ENCODE data around the gene DHPS.
"Not testable (repeated sequence)": the region's sequence is repeated elsewhere in the genome, so short reads cannot be mapped to it uniquely, and the experiment has no call there.

Gene DHPS

DNA sequence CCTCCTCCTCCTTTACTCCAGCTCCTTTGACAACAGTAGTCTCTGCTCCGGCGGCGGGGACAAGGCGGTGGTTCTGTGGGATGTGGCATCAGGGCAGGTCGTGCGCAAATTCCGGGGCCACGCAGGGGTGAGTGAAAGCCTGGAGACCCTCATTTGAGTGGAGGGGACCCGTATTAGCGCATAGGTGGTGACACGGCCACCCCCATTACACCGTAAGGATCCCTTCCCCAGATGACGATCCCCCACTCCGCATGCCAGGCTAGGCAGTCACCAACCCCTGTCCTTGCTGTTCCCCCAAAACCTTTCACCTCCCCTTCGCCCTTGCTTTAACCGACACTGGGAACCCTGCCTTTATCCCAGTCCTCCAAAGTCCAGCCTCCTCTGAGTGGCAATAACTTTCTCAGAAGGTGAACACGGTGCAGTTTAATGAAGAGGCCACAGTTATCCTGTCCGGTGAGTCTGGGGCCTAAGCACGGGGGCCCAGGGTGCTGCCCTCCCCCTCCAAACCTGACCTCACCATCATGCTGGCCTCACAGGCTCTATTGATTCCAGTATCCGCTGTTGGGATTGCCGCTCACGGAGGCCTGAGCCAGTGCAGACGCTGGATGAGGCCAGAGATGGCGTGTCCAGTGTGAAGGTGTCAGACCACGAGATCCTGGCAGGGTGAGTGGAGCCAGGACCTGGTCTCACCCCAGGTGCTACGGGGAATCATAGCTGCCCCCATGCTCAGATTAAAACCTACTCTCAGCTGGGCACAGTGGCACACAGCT, 11.3 kb downstream of the DHPS start:
- DNase-seq, result no peak

DNA sequence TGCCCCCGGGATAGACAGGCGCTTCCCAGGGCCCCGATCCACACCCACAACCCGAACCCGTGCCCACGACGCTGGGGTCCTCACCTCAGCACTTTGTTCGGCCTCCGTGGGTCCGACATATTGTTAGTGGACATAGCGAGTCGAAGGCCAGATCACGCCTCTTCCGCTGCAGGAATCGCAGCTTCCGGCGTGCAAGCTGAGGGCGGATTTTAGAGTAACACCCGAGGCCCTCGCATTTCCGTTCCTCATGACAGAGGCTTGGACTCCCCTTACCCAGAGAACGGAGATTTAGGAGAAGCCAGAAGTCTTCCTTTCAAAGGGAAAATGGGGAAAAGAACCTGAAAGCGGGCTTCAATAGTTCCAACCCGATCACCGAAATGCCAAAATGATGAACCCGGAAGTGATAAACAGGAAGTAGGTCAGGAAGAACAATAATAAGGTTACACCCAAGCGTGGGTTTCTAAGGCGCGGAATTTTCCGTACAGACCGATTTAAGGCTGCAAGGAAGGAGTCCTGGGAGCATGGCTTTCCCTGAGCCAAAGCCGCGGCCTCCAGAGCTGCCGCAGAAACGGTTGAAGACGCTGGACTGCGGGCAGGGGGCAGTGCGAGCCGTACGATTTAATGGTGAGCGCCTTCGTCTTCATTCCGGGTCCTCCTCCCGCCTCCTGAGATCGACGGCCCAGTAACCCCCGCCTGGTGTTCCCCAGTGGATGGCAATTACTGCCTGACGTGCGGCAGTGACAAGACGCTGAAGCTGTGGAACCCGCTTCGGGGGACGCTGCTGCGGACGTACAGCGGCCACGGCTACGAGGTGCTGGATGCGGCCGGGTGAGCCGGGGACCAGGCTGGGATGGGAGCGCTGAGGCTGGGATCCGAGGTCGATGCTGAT, 12.2 kb downstream of the DHPS start:
- DNase-seq, result peak; percentile 47

DNA sequence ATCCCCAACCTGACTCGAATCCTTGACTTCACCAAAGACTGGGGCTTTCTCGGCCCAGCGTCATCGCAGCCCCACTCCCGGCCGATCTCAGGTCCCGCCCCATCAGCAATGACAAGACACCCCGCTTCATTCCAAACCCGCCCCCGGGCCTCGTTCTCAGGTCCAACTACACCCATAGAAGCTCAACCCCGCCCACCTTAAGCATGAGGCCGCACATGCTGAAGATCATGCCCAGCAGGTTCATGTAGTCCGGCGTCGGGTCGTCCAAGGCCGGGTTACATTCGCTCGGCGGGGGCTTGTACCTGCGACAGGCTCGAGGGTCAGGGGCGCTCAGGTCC, 12.8 kb downstream of the DHPS start:
- DNase-seq, result no peak

- DNase-seq, result no peak
These were observed 13.3 kb downstream of the DHPS start for GRCh38 chr19:12668346-12668745.

- DNase-seq, result no peak
These were observed 13.9 kb downstream of the DHPS start for GRCh38 chr19:12667731-12668302.

DNA sequence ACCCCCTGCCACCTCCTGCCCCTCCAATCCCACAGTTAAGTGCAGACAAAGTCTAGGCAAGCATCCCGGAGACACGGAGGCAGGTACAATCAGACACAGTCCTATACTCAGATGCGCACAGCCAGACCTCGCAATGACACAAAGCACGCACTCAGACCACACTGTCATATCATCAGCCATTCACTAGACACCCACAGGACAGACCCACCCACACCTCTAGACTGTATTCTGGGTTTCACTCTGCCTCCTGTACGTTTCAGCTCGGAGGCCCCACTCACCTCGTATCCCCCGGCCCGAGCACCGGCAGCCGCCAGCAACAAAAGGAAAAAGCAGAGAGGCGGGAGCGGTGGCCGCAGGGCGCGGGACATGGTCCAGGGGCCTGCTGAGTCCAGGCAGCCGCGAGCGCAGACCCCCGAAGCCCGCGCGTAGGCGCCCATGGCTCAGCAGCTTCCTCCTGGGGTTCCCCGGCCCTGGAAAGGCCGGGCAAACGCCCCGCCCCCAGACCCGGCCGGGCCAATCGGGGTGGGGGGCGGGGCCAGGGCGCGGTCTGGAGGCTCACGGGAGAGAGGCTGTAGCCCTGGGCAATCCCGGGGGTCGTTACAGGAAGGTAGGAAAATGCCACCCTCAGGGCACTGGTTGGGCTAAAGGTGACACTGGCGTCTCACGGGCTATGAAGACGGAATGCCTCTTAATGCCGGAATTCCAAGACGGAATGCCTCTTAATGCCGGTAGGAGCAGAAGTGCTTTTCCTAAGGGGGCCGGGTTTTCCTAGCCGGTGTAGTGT, 15.2 kb downstream of the DHPS start, which contains the start of the genes MAN2B1 and WDR83:
MAN2B1 (minus strand) TSS at position 478 of the 784 bp plus-strand sequence; CDS start at position 437, 41 bp downstream.
WDR83 (plus strand) TSS at position 543 of the 784 bp plus-strand sequence. CDS start 2,984 bp downstream, outside the sequence.
- DNase-seq, result peak; percentile 43

GRCh38 chr19:12665671-12666264, 15.9 kb downstream of the DHPS start:
- no peak for DNase-seq

- no peak for DNase-seq
These were observed 16.5 kb downstream of the DHPS start for GRCh38 chr19:12665281-12665573.

DNA sequence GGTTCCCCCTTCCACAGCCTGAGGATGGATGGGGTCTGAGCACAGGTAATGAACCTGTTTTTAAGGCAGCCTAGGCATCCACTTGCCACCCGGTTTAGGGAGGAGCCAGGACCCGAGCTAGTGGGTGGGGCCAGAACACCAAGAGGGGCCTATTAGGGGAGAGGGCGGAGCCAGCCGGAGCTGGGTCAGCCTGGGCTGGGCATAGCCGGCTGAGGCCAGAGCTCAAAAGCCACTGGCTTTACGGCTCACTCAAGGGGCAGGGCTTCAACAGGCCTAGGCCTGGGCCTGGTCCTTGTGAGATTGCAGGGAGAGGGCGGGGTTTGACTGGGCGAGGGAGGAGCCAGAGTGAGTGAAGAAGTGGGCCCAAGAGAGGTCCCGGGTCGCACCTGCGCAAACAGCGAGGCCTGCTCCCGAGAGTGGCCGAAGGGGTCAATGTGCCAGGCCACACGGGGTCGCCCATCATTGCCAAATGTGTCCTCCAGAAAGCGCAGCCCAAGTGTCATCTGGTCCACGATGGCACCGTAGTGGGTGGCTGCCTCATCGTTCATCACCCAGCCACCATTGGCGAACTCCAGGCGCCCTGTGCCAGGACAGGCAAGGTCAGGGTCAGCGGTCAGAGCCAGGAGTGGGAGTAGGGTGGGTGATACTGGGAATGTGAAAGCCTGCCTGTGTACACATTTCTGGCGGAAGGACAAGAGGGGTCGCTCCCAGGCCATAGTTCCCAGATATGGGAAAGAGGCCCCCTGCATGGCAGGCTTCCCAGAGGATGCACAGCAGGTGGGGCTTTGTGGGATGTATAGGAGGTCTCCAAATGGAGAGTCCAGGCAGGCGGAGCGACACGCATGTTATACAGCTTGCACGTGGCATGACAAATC, 17.0 kb downstream of the DHPS start:
- DNase-seq, result no peak

DNA sequence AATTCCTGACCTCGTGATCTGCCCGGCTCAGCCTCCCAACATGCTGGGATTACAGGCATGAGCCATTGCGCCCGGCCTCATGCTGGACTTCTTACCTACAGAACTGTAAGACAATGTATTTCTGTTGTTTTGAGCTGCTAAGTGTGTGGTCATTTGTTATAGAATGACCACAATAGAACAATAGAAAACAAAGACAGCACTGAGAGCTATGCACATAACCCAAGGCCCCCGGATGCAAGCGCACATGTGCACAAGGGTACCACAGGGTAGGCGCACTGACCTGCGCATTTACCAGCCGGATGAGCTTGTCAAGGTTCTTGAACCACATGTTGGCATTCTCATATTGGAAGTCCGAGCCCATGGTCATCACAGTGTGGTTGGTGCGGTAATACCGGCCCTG, 20.7 kb downstream of the DHPS start:
- DNase-seq, result no peak

DNA sequence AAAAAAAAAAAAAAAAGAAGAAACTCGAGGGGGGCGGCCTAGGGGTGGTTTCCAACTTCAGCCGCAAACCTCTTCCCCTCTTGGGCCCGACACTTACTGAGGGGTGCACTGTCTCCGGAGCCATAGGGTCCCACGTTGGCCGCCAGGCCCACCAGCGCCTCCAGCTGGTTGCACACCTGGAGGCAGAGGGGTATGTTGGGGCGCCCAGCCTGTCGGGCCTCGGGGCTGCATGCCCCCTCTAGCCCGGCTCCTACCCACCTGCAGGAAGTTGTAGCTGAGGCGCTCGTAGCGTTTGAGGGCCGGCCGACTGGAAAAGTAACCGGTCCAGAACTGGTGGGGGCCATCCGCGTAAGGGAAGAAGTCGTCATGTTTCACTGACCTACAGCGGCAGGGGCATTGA, 23.7 kb downstream of the DHPS start:
- DNase-seq, result no peak

- no peak for DNase-seq
These were observed 24.6 kb downstream of the DHPS start for GRCh38 chr19:12656899-12657571.

GRCh38 chr19:12655546-12655945, 26.1 kb downstream of the DHPS start:
- DNase-seq, result no peak

- no peak for DNase-seq
These were observed 29.5 kb downstream of the DHPS start for GRCh38 chr19:12652219-12652618.

DNA sequence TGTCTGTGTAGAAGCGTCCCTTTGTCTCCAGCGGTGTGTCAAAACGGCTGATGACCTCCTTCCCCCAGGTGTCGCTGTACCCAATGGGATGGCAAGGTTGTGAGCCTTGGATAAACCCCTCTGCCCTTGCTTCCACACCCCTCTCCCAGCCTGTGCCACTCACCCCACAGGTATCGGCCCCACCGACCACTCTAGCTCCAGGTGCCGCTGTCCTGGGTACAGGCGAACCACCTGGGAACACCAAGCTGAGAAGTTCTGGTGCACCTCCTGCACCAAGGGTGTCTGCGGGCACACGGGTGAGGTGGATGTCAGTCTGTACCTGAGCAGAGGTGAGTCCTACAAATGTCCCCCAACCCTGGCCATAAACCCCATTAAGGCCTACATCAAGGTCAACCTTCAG, 31.7 kb downstream of the DHPS start:
- DNase-seq, result no peak

DNA sequence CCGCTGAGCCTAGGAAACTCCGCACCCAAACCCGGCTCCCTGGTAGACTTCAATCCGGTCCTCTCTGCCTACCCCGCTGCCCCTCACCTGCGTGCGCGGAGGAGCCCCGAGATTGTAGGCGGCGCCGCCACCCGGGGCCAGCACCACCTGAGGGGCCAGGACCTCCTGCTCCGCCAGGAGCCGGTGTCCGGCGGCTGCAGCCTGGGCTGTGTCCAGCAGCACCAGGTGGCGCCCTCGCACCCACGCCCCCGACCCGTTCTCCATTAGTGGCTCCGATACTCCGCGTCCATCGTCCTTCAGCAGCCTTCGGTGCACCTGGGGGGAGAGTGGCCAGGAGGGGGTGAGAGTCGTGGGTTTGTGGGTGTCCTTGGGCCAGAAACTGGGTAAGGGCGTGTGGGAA, 33.6 kb downstream of the DHPS start:
- DNase-seq, result no peak

- DNase-seq, result no peak
These were observed 34.1 kb downstream of the DHPS start for GRCh38 chr19:12647490-12648071.

DNA sequence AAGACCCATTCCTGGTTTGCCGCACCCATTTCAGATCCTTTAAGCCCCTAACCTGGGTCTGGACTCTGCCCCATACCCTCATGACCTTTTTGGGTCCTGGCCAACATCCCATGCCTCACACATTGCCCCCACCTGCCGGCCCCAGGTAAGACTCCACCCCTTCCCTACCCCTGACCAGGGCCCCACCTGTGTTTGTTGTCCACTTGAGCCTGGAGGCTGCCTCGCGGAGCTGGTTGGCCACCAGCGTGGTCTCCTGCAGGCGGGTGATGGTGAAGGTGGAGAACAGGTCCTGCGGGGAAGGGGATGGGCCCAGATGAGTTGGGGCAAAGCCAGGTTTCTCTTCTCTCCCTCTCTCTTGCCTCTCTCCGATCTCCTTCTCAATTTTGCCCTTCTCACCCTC, 34.6 kb downstream of the DHPS start:
- DNase-seq, result no peak

GRCh38 chr19:12646551-12646950, 35.1 kb downstream of the DHPS start:
- DNase-seq, result no peak

GRCh38 chr19:12643716-12644115, 38.0 kb downstream of the DHPS start:
- DNase-seq, result not testable (repeated sequence)

DNA sequence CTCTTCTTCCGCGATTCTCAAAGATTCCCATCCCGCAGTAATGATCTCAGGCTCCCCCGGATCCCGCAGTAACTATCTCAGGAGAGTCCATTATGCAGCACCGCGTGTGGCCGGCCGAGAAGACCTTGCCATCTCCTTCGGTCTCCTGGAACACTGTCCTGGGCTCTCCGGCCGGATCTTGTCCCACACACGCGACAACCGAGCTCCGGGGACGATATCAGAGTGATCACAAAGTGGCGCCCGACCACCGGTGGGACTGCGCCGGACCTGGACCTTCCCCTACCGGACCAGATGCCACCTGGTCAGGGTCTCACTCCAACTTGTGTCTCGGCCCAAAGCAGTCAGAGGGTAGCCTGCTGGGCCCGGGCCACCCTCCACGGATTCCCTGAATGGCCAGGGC, 39.2 kb downstream of the DHPS start:
- no peak for DNase-seq

Data from NCI-H1694 (cell line).